Stomach smooth muscle (tissue), 2 donors: ENCODE results near the gene SLC25A34.

Experiments
- H3K27ac ChIP-seq: one replicate; pipeline ENCODE4 v1.7.0; 2013; ENCODE audit warnings: mild to moderate bottlenecking, low read length, inconsistent platforms
- H3K27me3 ChIP-seq, 2 donors: one replicate each; pipeline ENCODE4 v1.7.0; 2013; ENCODE audit warnings: low read length in 2 of 2; ENCODE audit not compliant: insufficient read depth in 2 of 2, control insufficient read depth in 1 of 2
- H3K36me3 ChIP-seq, 2 donors: one replicate each; pipeline ENCODE4 v1.7.0; 2013; ENCODE audit warnings: low read length in 2 of 2; ENCODE audit not compliant: control insufficient read depth in 2 of 2, insufficient read depth in 2 of 2
- H3K4me1 ChIP-seq: one replicate; pipeline ENCODE4 v1.7.0; 2013; ENCODE audit warnings: low read length; ENCODE audit not compliant: control insufficient read depth, insufficient read depth
- H3K4me3 ChIP-seq, 2 donors: one replicate each; pipeline ENCODE4 v1.7.0; 2013; ENCODE audit warnings: low read length in 2 of 2
- H3K9ac ChIP-seq, 2 donors: one replicate each; pipeline ENCODE4 v1.7.0; 2013; ENCODE audit warnings: low read length in 2 of 2, mild to moderate bottlenecking in 1 of 2
- H3K9me3 ChIP-seq, 2 donors: one replicate each; pipeline ENCODE4 v1.7.0; 2013; ENCODE audit warnings: low read length in 2 of 2; ENCODE audit not compliant: control insufficient read depth in 2 of 2
- donor health status: healthy.
- donor health status: Pancreatic carcinoma.

SLC25A34 gene

GRCh38 chr1:15762546-15762945 is 26.5 kb downstream of the SLC25A34 start:
- Histone ChIP-seq H3K9ac (no peak overlapping the region), H3K4me3 (no peak overlapping the region), H3K9me3 (no peaks in the 10 kb centered on the region), H3K27ac (no peak overlapping the region), H3K27me3 (no peaks in the 10 kb centered on the region), H3K4me1 (peaks cover 25% of the 10 kb centered on the region), H3K36me3 (peaks cover 2 to 3% of the 10 kb centered on the region in 2 donors)

DNA sequence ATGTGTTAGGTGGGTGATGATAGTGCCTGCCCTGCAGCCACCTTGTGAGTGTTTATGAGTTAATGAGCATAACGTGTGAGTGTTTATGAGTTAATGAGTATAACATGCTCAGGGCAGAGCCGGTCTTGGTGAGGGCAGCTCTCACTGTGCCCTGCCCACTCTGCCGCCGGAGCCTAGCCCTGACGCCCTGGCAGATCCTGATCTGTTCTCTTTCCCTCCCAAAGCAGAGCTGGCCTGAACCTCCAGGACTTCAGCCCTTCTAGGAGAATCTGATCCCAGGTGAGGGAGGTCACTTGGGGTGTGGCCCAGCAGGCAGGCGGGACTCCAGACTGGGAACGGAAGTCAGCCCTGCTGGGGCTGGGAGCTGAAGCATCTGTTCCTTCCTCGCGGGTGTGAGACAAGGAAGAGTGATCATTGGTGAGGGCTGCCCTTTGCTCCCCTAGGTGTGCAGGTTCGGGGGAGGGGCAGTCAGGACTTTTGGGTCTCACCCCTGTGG is 28.3 kb downstream of the SLC25A34 start:
- Histone ChIP-seq H3K36me3 (peaks cover 3 to 5% of the 10 kb centered on the region in 2 donors), H3K4me1 (peaks cover 16% of the 10 kb centered on the region), H3K4me3 (no peak overlapping the region), H3K27me3 (no peaks in the 10 kb centered on the region), H3K27ac (no peak overlapping the region), H3K9ac (no peak overlapping the region), H3K9me3 (no peaks in the 10 kb centered on the region)

- peaks cover 3 to 5% of the 10 kb centered on the region in 2 donors for H3K36me3 ChIP-seq
- no peak overlapping the region for H3K9ac ChIP-seq
- H3K4me3 ChIP-seq, result no peak overlapping the region
- H3K27me3 ChIP-seq, result no peaks in the 10 kb centered on the region
- H3K4me1 ChIP-seq, result peaks cover 12% of the 10 kb centered on the region
- no peak overlapping the region for H3K27ac ChIP-seq
- H3K9me3 ChIP-seq, result no peaks in the 10 kb centered on the region
These were observed 28.8 kb downstream of the SLC25A34 start for GRCh38 chr1:15764890-15765289.

- Histone ChIP-seq H3K27ac (no peak overlapping the region), H3K4me3 (no peak overlapping the region), H3K9ac (no peak overlapping the region), H3K36me3 (peaks cover 10% of the 10 kb centered on the region in 2 donors), H3K9me3 (no peaks in the 10 kb centered on the region), H3K27me3 (no peaks in the 10 kb centered on the region), H3K4me1 (peaks cover 10% of the 10 kb centered on the region)
These were observed 29.6 kb downstream of the SLC25A34 start for GRCh38 chr1:15765495-15766194.

- Histone ChIP-seq H3K9me3 (no peaks in the 10 kb centered on the region), H3K27ac (no peak overlapping the region), H3K4me1 (peaks cover 4% of the 10 kb centered on the region), H3K27me3 (no peaks in the 10 kb centered on the region), H3K4me3 (no peak overlapping the region), H3K36me3 (peaks cover 22 to 25% of the 10 kb centered on the region in 2 donors), H3K9ac (no peak overlapping the region)
These were observed 31.9 kb downstream of the SLC25A34 start for GRCh38 chr1:15767941-15768340.

DNA sequence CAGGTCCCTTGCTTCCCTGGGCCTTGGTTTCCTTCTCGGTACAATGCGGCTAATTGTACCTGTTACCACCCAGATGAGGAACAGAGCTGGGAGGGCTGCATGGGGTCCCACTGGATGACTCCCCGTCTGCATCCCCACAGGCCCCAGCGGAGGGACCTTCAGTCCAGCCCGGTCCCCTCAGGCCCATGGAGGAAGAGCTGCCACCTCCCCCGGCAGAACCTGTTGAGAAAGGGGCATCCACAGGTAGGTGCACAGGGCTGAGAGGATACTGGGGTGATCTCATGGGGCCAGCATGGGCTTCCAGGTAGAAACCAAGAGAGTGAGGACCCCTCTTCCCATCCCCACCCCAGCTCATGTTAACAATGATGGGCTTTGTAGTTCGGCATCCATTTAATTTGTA is 32.3 kb downstream of the SLC25A34 start:
- Histone ChIP-seq H3K9ac (no peak overlapping the region), H3K4me1 (peaks cover 4% of the 10 kb centered on the region), H3K27me3 (no peaks in the 10 kb centered on the region), H3K4me3 (no peak overlapping the region), H3K36me3 (peaks cover 22 to 25% of the 10 kb centered on the region in 2 donors), H3K9me3 (no peaks in the 10 kb centered on the region), H3K27ac (no peak overlapping the region)

- Histone ChIP-seq H3K4me3 (no peak overlapping the region), H3K27ac (no peak overlapping the region), H3K36me3 (peaks cover 27 to 30% of the 10 kb centered on the region in 2 donors)
These were observed 34.4 kb downstream of the SLC25A34 start for GRCh38 chr1:15770313-15770962.

DNA sequence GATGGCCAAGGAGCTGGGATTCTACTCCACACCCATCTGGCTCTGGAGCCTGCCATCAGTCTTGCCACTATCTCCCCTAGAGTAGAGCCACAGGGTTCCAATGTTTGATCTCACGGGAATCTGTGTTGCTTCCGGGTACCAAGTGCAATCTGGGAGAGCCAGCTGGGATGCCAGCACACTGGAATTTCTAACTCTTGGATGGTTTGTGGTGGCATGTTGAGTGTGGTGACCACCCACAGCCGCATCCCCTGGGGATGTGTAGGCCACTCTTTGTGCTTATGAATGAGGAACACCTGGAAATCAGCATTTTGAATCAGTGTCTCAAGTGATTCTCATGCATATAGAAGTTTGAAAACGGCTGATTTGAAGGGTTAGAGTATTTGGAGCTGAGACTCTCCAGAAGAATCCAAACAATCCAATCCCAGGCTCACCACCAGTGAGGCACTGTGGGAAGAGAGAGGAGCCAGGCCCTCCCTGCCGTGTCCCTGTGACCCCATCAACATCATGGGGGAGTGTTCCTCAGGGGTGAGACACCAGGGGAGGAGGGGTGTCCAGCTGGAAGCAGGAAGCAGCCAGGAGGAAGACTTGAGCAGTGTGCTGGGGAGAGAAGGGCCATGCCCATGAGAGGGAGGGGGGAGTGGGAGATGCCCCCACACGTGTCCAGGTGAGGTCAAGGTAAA is 35.9 kb downstream of the SLC25A34 start:
- Histone ChIP-seq H3K9ac (no peak overlapping the region), H3K36me3 (peaks cover 30% of the 10 kb centered on the region in 2 donors)

More at GRCh38 chr1:15770313-15770962, 34.4 kb downstream of the SLC25A34 start:
- Histone ChIP-seq H3K9me3 (no peaks in the 10 kb centered on the region), H3K27me3 (no peaks in the 10 kb centered on the region), H3K9ac (no peak overlapping the region), H3K4me1 (no peaks in the 10 kb centered on the region)

GRCh38 chr1:15775706-15776105 is 39.6 kb downstream of the SLC25A34 start:
- no peaks in the 10 kb centered on the region for H3K27me3 ChIP-seq
- H3K4me1 ChIP-seq, result peaks cover 7% of the 10 kb centered on the region
- peaks cover 22 to 33% of the 10 kb centered on the region in 2 donors for H3K36me3 ChIP-seq
- no peak overlapping the region for H3K9ac ChIP-seq
- no peak overlapping the region for H3K27ac ChIP-seq
- no peak overlapping the region for H3K4me3 ChIP-seq
- no peaks in the 10 kb centered on the region for H3K9me3 ChIP-seq

More for the DNA sequence above, 35.9 kb downstream of the SLC25A34 start:
- peaks cover 4% of the 10 kb centered on the region for H3K4me1 ChIP-seq
- H3K27ac ChIP-seq, result no peak overlapping the region
- no peaks in the 10 kb centered on the region for H3K27me3 ChIP-seq
- no peak overlapping the region for H3K4me3 ChIP-seq
- no peaks in the 10 kb centered on the region for H3K9me3 ChIP-seq

DNA sequence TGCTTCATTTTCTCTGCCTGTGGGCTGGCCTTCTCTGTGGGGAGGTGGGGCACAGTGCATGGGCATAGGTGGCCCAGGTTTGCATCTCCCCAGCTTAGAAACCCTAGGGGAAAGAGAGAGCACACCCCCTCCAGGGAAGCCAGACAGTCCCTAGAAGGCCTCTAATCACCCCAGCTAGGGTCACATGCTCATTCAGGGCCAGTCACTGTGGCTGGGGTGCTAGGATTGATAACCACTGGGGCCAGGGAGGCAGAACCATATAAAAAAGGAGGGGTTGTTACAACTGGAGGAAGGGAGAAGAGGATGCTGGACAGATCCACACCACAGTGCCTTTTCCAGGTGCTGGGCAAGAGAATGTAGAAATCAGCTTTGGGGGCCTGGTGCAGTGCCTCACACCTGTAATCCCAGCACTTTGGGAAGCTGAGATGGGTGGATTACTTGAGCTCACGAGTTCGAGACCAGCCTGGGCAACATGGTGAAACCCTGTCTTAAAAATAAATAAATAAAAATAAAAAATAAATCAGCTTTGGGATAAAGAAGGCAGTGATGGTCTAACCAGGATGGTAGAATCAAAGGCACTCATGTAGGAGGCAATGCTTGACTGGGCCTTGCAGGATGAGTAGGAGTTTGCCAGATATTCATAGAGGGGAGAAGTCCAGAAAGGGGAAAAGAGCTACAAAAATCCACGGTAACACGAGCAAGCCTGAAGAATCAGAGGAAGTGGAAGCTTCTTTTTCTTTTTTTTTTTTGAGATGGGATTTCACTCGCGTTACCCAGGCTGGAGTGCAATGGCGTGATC is 42.0 kb downstream of the SLC25A34 start:
- Histone ChIP-seq H3K9me3 (no peaks in the 10 kb centered on the region), H3K4me1 (peaks cover 7% of the 10 kb centered on the region), H3K27me3 (no peaks in the 10 kb centered on the region), H3K9ac (no peak overlapping the region), H3K27ac (no peak overlapping the region), H3K4me3 (no peak overlapping the region), H3K36me3 (peaks cover 18 to 19% of the 10 kb centered on the region in 2 donors)
